Gastrocnemius medialis (tissue), 4 donors: ENCODE measurements around the gene C11orf24. TPM values are rescaled to one million over a fixed set of nuclear protein-coding genes. Genes with fewer than 3 reads are reported as not detected.

Experiments
- ATAC-seq, 2 donors: fragments of 150-250 bp; one replicate each; pipeline ENCODE4 v1.9.1; 2016
- DNase-seq, 2 donors: peaks; one replicate each; pipeline ENCODE4 v3.0.0-alpha.2; 2019
- H3K27ac ChIP-seq, 4 donors: fragments of 200-600 bp; sonication (generic); 1 replicate in 1 of 4; 2 replicates in 3 of 4; pipeline ENCODE4 v1.5.1; 2016 to 2018; ENCODE audit warnings: mild to moderate bottlenecking in 2 of 4, moderate library complexity in 1 of 4
- H3K27me3 ChIP-seq, 3 donors: fragments of 200-600 bp; sonication (generic) in 2 of 3; 1 replicate in 1 of 3; 2 replicates in 2 of 3; pipeline versions ENCODE4 v1.5.1 to v1.6.0; 2016 to 2019; ENCODE audit warnings: mild to moderate bottlenecking in 1 of 3, moderate library complexity in 1 of 3
- H3K36me3 ChIP-seq, 2 donors: fragments of 200-600 bp; sonication (generic) in 1 of 2; one replicate each; pipeline ENCODE4 v1.5.1; 2017 to 2018
- H3K4me1 ChIP-seq, 2 donors: fragments of 200-600 bp; sonication (generic) in 1 of 2; one replicate each; pipeline ENCODE4 v1.5.1; 2016 to 2017; ENCODE audit warnings: mild to moderate bottlenecking in 2 of 2
- H3K4me3 ChIP-seq, 4 donors: fragments of 200-600 bp; sonication (generic) in 3 of 4; 1 replicate in 1 of 4; 2 replicates in 3 of 4; pipeline ENCODE4 v1.5.1; 2016 to 2019; ENCODE audit warnings: mild to moderate bottlenecking in 2 of 4
- H3K9me3 ChIP-seq, 3 donors: fragments of 200-600 bp; sonication (generic) in 2 of 3; 1 replicate in 1 of 3; 2 replicates in 2 of 3; pipeline ENCODE4 v1.5.1; 2016 to 2019
- POLR2A ChIP-seq, 2 donors: fragments of 450-650 bp; IDR thresholded peaks; one replicate each; pipeline ENCODE4 v1.6.1; 2017; ENCODE audit warnings: antibody characterized with exemption in 2 of 2, mild to moderate bottlenecking in 2 of 2, moderate library complexity in 2 of 2
- in situ Hi-C, 4 donors: fragments of 200-750 bp; cut with MboI; loops; one replicate each; pipeline versions ENCODE4 v1.15.0 to v1.8.0; 2017; ENCODE audit warnings: low sequenced_read_pairs in 4 of 4
- intact Hi-C: fragments of 100-400 bp; cut with DNase I; formaldehyde crosslinking; loops from one replicate; pipeline ENCODE4 v1.15.1; 2023; ENCODE audit warnings: low total_unique reads
- total RNA-seq, 4 donors: library from RNA; depleted of rRNA; stranded (reverse); fragments of >200 nt; gene quantifications; one replicate each; pipeline versions ENCODE4 v1.1.0 to v1.2.3, GENCODE V29; 2016
- TF ChIP-seq, protein P1 (sequence below), 5 experiments: fragments of 450-650 bp in 3 of 5; fragments of 200-600 bp in 2 of 5; sonication (generic) in 2 of 5; IDR thresholded peaks in 4 of 5; conservative IDR thresholded peaks in 1 of 5; 1 replicate in 4 of 5; 2 replicates in 1 of 5; pipeline ENCODE4 v1.5.1; 2016 to 2019; ENCODE audit warnings: antibody characterized with exemption in 5 of 5, mild to moderate bottlenecking in 3 of 5, moderate library complexity in 3 of 5

C11orf24 gene
- total RNA-seq, 4 donors from 2014 or later, result 8.1 to 19.3 (median 10.6) TPM

DNA sequence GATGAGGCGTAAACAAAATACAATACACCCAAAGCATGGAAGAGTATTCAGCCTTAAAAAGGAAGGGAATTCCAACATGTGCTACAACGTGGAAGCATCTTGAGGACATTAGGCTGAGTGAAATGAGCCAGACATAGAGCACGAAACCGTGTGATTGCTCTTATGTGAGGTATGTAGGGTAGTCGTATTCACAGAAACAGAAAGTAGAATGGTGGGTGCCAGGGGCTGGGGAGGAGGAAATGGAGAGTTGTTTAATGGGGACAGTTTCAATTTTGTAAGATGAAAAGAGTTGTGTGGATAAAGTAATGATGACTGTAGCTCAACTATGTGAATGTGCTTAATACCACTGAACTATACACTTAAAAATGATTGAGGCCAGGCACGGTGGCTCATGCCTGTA is 48.5 kb downstream of the C11orf24 start:
- in situ Hi-C loops (loop anchor here in 1 of 4 donors (10.0 kb wide), 1 partner anchor 62 kb away; no protein-coding TSS in a partner anchor), intact Hi-C loops (no loop called here)
- no peak for DNase-seq

DNA sequence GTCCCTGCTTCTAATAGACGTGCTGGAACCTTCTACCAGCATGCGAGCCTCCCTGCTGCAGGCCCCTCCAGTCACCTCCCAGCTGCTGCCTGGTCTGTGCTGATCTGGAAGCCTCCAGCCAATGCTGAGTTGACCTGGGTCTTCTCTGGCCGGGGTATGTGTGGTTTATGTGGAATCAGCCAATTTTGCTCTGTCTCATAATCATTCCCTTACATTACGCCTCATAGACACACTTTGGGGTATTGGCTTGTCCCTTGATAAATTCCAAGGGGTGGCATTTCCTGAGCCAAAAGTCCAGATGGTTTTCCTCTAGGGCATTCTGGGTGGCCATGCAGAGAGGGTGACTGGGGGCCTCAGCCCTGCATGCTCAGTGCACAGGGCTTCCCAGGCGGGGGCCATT is 50.4 kb downstream of the C11orf24 start:
- Histone ChIP-seq H3K9me3 (no peaks in the 10 kb centered on the region), H3K4me1 (peaks cover 0 to 2% of the 10 kb centered on the region in 2 donors), H3K4me3 (no peak overlapping the region), H3K27ac (no peak overlapping the region), H3K27me3 (no peaks in the 10 kb centered on the region), H3K36me3 (no peaks in the 10 kb centered on the region)
- intact Hi-C loops, result no loop called here
- no peak for DNase-seq
- TF ChIP-seq POLR2A (IDR thresholded peaks at IDR 0.05), result no peak
- TF ChIP-seq, protein P1, sequence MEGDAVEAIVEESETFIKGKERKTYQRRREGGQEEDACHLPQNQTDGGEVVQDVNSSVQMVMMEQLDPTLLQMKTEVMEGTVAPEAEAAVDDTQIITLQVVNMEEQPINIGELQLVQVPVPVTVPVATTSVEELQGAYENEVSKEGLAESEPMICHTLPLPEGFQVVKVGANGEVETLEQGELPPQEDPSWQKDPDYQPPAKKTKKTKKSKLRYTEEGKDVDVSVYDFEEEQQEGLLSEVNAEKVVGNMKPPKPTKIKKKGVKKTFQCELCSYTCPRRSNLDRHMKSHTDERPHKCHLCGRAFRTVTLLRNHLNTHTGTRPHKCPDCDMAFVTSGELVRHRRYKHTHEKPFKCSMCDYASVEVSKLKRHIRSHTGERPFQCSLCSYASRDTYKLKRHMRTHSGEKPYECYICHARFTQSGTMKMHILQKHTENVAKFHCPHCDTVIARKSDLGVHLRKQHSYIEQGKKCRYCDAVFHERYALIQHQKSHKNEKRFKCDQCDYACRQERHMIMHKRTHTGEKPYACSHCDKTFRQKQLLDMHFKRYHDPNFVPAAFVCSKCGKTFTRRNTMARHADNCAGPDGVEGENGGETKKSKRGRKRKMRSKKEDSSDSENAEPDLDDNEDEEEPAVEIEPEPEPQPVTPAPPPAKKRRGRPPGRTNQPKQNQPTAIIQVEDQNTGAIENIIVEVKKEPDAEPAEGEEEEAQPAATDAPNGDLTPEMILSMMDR (IDR thresholded peaks at IDR 0.05 in 4 of 5, conservative IDR thresholded peaks at IDR 0.05 in 1 of 5), result no peak
- in situ Hi-C loops, result loop anchor here in 1 of 4 donors (10.0 kb wide), 1 partner anchor 63 kb away; no protein-coding TSS in a partner anchor
- no peak for ATAC-seq

More for the DNA sequence above, 48.5 kb downstream of the C11orf24 start:
- ATAC-seq, result no peak
- Histone ChIP-seq H3K27me3 (no peaks in the 10 kb centered on the region), H3K4me3 (no peak overlapping the region), H3K36me3 (no peaks in the 10 kb centered on the region), H3K27ac (no peak overlapping the region), H3K4me1 (no peaks in the 10 kb centered on the region), H3K9me3 (no peaks in the 10 kb centered on the region)
- TF ChIP-seq, protein P1 (IDR thresholded peaks at IDR 0.05 in 4 of 5, conservative IDR thresholded peaks at IDR 0.05 in 1 of 5), result no peak
- no peak for TF ChIP-seq POLR2A (IDR thresholded peaks at IDR 0.05)

DNA sequence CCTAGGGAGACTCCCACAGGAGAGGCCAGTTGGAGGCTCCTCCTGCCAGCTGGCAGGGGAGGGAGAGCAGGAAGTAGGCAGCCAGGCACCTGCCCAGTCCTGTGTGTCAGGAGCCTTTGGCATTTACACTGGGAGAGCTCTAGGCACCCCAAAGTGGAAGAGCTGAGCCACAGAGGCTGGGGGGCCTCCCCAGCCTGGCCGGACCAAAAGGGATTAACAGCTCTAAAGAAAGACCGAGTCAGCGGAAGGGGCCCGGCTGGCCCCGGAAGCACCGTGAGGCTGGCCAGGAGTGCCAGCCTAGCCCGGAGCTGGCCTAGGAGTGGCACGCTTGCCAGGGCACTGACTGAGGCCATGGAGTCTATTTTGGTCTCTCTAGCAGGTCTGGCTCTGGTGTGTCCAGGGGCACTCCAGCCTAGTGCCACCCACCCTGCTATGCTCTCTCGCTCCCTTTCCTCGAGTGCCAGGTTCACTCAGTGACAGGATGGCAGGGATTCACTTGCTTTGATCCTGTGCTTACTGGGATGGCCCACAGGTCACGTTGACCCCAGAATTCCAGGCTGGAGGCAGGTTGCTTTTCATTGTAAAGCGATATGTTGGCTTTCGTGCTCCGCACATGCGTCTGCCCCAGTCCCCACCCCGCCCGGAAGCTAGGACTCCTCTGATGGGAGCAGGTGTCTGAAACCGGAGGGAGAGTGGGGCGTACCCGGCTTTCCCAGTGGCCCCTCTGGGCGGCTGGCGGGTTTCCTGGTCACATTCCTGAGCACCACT is 55.4 kb downstream of the C11orf24 start:
- ATAC-seq (peak; percentile 61 to 65), DNase-seq (peak; percentile 56 to 83)
- peak overlapping the region; percentile 89 to 100 (median 96) for H3K27ac ChIP-seq
- H3K4me1 ChIP-seq, result peaks cover 20 to 22% of the 10 kb centered on the region in 2 donors
- in situ Hi-C loops (no loop called here), intact Hi-C loops (loop anchor here (2.0 to 10.0 kb wide), 2 partner anchors 186 to 688 kb away; partner anchors contain the start of genes IGHMBP2, MRPL21 and NDUFS8)
- H3K4me3 ChIP-seq, result peak overlapping the region; percentile 36 to 48 (median 42)
- H3K27me3 ChIP-seq, result no peaks in the 10 kb centered on the region
- no peaks in the 10 kb centered on the region for H3K36me3 ChIP-seq
- H3K9me3 ChIP-seq, result no peaks in the 10 kb centered on the region
- TF ChIP-seq, protein P1 (IDR thresholded peaks at IDR 0.05 in 4 of 5, conservative IDR thresholded peaks at IDR 0.05 in 1 of 5), result no peak
- peak; percentile 31 to 49 for TF ChIP-seq POLR2A (IDR thresholded peaks at IDR 0.05)

DNA sequence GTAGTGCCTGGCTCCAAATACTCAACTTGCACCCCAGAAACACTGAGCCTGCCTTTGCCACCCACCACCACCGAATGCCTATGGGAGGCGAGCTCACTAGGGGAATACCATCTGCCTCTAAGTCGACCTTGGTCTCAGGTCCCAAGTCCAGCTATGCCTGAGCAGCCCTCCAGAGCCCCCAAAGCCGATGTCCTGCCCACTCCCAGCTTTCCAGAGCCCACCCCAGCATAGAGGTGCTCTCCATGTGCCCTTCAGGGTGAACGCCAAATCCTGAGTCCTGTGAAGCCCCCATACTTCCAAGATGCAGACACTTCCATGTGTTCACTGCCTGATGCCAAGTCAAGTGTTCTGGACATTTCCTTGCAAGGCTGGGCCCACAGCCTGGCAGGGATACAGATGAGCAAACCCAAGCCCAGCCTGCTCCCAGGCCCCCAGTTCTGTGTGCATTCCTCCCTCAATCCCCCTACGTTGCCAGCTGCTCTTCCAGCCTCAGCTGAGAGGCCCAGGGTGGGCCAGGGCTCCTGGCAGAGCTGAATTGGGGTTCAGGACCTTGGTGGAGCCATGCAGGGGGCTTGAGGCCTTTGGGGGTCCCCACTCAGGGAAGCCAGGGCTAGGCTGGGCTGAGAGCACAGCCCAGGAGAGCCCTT is 56.1 kb downstream of the C11orf24 start:
- peaks cover 27 to 29% of the 10 kb centered on the region in 2 donors for H3K4me1 ChIP-seq
- TF ChIP-seq POLR2A (IDR thresholded peaks at IDR 0.05), result no peak
- TF ChIP-seq, protein P1 (IDR thresholded peaks at IDR 0.05 in 4 of 5, conservative IDR thresholded peaks at IDR 0.05 in 1 of 5), result no peak
- DNase-seq (no peak), ATAC-seq (no peak)
- in situ Hi-C loops (no loop called here), intact Hi-C loops (loop anchor here (2.0 to 10.0 kb wide), 3 partner anchors 185 to 689 kb away; partner anchors contain the start of genes IGHMBP2, MRPL21 and NDUFS8)
- H3K4me3 ChIP-seq, result peak overlapping the region; percentile 36 to 48 (median 42)
- no peaks in the 10 kb centered on the region for H3K27me3 ChIP-seq
- H3K36me3 ChIP-seq, result no peaks in the 10 kb centered on the region
- H3K27ac ChIP-seq, result peak overlapping the region; percentile 89 to 100 (median 96)
- no peaks in the 10 kb centered on the region for H3K9me3 ChIP-seq
